EL (cell line): Measurements from ENCODE around the gene RSKR.
A peak's percentile ranks its signal among the peaks of the same experiment; 100 is the strongest.
"Not testable (repeated sequence)": the region's sequence is repeated elsewhere in the genome, so short reads cannot be mapped to it uniquely, and the experiment has no call there.

Experiments
- DNase-seq: peaks from one replicate; pipeline ENCODE4 v3.0.0-alpha.2; 2016

The RSKR gene

GRCh38 chr17:28576758-28577465, 37.1 kb downstream of the RSKR start, which contains the start of gene ALDOC:
ALDOC (minus strand) TSS chr17:28576895; CDS start chr17:28575532, 1,363 bp downstream.
- DNase-seq: peak; percentile 93

- not testable (repeated sequence) for DNase-seq
These were observed 38.0 kb downstream of the RSKR start for GRCh38 chr17:28576016-28576415.

- DNase-seq: no peak
These were observed 38.7 kb downstream of the RSKR start for GRCh38 chr17:28575126-28575795.

- no peak for DNase-seq
These were observed 39.5 kb downstream of the RSKR start for GRCh38 chr17:28574526-28574925.

GRCh38 chr17:28573966-28574480, 40.0 kb downstream of the RSKR start:
- no peak for DNase-seq

GRCh38 chr17:28573521-28573920, 40.5 kb downstream of the RSKR start:
- no peak for DNase-seq

- DNase-seq: no peak
These were observed 41.0 kb downstream of the RSKR start for GRCh38 chr17:28573040-28573380.

GRCh38 chr17:28572259-28573039, 41.5 kb downstream of the RSKR start:
- no peak for DNase-seq

GRCh38 chr17:28571361-28572122, 42.4 kb downstream of the RSKR start, which contains the start of gene PIGS:
PIGS (minus strand) TSS chr17:28571524; CDS start chr17:28571496, 28 bp downstream.
- peak; percentile 95 for DNase-seq

GRCh38 chr17:28570716-28571360, 43.1 kb downstream of the RSKR start:
- peak; percentile 35 for DNase-seq

- no peak for DNase-seq
These were observed 44.5 kb downstream of the RSKR start for GRCh38 chr17:28569446-28569845.

GRCh38 chr17:28567604-28568003, 46.4 kb downstream of the RSKR start:
- no peak for DNase-seq

GRCh38 chr17:28563475-28563874, 50.5 kb downstream of the RSKR start:
- DNase-seq: peak; percentile 90
